A549 treated with RU486 at 1 μM for 4 hours (cell line): Measurements from ENCODE around the gene UGT2A2. TPM values are rescaled to one million over a fixed set of nuclear protein-coding genes. Genes with fewer than 3 reads are reported as not detected.

Experiments
- total RNA-seq: library from RNA; stranded (reverse); fragments of 200-300 nt; extraction: Qiagen RNA extraction; gene quantifications from 5 replicates; pipeline ENCODE4 v1.2.3, GENCODE V29; 2022; ENCODE audit warnings: low read depth

The UGT2A2 gene
- not detected in 5 replicates for total RNA-seq

GRCh38 chr4:69639542-69639941 lies at the start of gene UGT2A2:
UGT2A2 (minus strand) TSS chr4:69639642; CDS start chr4:69639640, 2 bp downstream.

GRCh38 chr4:69653147-69653546 lies 13.7 kb upstream of the UGT2A2 start, which contains the start of gene UGT2A1:
UGT2A1 (minus strand) TSS chr4:69653247; CDS start chr4:69647644, 5,603 bp downstream.

Other genes starting within 250 kb of the UGT2A2 start
- gene UGT2B4, start 143.7 kb downstream of the UGT2A2 start, total RNA-seq = 0.28 TPM in 1 of 5 replicates, not detected in the others
- gene UGT2A1, start 13.6 kb upstream of the UGT2A2 start, total RNA-seq = not detected in 5 replicates
- gene SULT1B1, start 121.0 kb upstream of the UGT2A2 start, total RNA-seq = 0.14 TPM in 1 of 5 replicates, not detected in the others
- gene SULT1E1, start 220.5 kb upstream of the UGT2A2 start, total RNA-seq = not detected in 5 replicates